Ascending aorta (tissue), 2 donors: ENCODE measurements around the gene CSNK1A1. TPM values are rescaled to one million over a fixed set of nuclear protein-coding genes. Genes with fewer than 3 reads are reported as not detected.

Source experiments
- DNase-seq, 2 donors: peaks; one replicate each; pipeline ENCODE4 v3.0.0-alpha.2; 2019; ENCODE audit warnings: low spot score in 2 of 2
- H3K27ac ChIP-seq, 2 donors: fragments of 200-600 bp; sonication (generic); one replicate each; pipeline ENCODE4 v1.5.1; 2016 to 2017; ENCODE audit warnings: mild to moderate bottlenecking in 1 of 2
- H3K27me3 ChIP-seq: fragments of 200-600 bp; sonication (generic); one replicate; pipeline ENCODE4 v1.5.1; 2017
- H3K36me3 ChIP-seq, 2 donors: fragments of 200-600 bp; sonication (generic); one replicate each; pipeline ENCODE4 v1.5.1; 2016
- H3K4me1 ChIP-seq, 2 donors: fragments of 200-600 bp; sonication (generic); one replicate each; pipeline ENCODE4 v1.5.1; 2016 to 2017; ENCODE audit warnings: mild to moderate bottlenecking in 1 of 2
- H3K4me3 ChIP-seq, 2 donors: fragments of 200-600 bp; sonication (generic); one replicate each; pipeline ENCODE4 v1.5.1; 2016 to 2017; ENCODE audit warnings: mild to moderate bottlenecking in 1 of 2
- H3K9me3 ChIP-seq, 2 donors: fragments of 200-600 bp; sonication (generic); one replicate each; pipeline ENCODE4 v1.5.1; 2016
- intact Hi-C: fragments of 100-400 bp; cut with DNase I; formaldehyde crosslinking; loops from one replicate; pipeline ENCODE4 v1.15.1; 2023
- total RNA-seq: library from RNA; depleted of rRNA; stranded (reverse); fragments of >200 nt; gene quantifications from one replicate; pipeline ENCODE4 v1.1.0, GENCODE V29; 2016
- TF ChIP-seq, protein P1 (sequence below), 3 experiments: fragments of 200-600 bp in 2 of 3; fragments of 450-650 bp in 1 of 3; sonication (generic) in 2 of 3; IDR thresholded peaks; one replicate each; pipeline ENCODE4 v1.5.1; 2016 to 2019; ENCODE audit warnings: antibody characterized with exemption in 3 of 3, mild to moderate bottlenecking in 1 of 3, moderate library complexity in 1 of 3

CSNK1A1 gene
- total RNA-seq, 1 donor from 2014 or later, result 219 TPM

- H3K27me3 ChIP-seq, result no peaks in the 10 kb centered on the region
- intact Hi-C loops, result no loop called here
- no peak overlapping the region for H3K4me3 ChIP-seq
- TF ChIP-seq, protein P1, sequence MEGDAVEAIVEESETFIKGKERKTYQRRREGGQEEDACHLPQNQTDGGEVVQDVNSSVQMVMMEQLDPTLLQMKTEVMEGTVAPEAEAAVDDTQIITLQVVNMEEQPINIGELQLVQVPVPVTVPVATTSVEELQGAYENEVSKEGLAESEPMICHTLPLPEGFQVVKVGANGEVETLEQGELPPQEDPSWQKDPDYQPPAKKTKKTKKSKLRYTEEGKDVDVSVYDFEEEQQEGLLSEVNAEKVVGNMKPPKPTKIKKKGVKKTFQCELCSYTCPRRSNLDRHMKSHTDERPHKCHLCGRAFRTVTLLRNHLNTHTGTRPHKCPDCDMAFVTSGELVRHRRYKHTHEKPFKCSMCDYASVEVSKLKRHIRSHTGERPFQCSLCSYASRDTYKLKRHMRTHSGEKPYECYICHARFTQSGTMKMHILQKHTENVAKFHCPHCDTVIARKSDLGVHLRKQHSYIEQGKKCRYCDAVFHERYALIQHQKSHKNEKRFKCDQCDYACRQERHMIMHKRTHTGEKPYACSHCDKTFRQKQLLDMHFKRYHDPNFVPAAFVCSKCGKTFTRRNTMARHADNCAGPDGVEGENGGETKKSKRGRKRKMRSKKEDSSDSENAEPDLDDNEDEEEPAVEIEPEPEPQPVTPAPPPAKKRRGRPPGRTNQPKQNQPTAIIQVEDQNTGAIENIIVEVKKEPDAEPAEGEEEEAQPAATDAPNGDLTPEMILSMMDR (IDR thresholded peaks at IDR 0.05), result no peak
- peaks cover 46 to 54% of the 10 kb centered on the region in 2 donors for H3K36me3 ChIP-seq
- no peaks in the 10 kb centered on the region for H3K4me1 ChIP-seq
- no peaks in the 10 kb centered on the region for H3K9me3 ChIP-seq
- DNase-seq, result no peak
- H3K27ac ChIP-seq, result no peak overlapping the region
These were observed 50.2 kb downstream of the CSNK1A1 start for GRCh38 chr5:149500922-149501582.

DNA sequence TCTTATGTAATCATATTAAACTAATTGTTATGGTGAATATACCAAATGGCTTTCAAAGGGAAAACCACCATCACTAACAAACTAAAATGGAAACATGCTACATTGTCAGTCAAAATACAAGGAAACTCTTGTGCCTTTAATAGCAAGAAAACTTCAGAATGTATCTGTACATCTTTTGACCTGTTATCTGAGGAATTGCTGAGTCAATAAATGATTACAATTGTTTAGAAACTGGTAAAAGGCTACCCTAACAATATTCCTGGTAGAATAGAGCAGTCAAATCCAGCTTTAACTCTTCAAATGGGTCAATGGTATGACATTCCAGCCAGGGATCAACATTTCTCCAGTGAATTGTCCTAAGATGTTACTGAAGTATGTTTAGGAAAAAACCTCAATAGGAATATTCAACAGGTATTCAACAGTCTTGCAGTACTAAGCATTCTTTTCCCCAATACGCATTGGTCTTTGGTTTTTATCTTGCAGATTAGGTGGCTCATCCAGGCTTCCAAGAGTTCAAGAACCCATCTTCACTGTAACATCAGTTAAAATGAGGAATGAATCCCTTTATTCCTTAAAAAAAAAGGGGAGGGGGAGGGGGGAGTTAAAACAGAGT, 52.4 kb downstream of the CSNK1A1 start:
- no peak for DNase-seq
- Histone ChIP-seq H3K27me3 (no peaks in the 10 kb centered on the region), H3K4me1 (peaks cover 0 to 2% of the 10 kb centered on the region in 2 donors), H3K9me3 (no peaks in the 10 kb centered on the region), H3K36me3 (peaks cover 38 to 45% of the 10 kb centered on the region in 2 donors), H3K4me3 (no peak overlapping the region), H3K27ac (no peak overlapping the region)
- TF ChIP-seq, protein P1 (IDR thresholded peaks at IDR 0.05), result no peak
- intact Hi-C loops, result no loop called here

DNA sequence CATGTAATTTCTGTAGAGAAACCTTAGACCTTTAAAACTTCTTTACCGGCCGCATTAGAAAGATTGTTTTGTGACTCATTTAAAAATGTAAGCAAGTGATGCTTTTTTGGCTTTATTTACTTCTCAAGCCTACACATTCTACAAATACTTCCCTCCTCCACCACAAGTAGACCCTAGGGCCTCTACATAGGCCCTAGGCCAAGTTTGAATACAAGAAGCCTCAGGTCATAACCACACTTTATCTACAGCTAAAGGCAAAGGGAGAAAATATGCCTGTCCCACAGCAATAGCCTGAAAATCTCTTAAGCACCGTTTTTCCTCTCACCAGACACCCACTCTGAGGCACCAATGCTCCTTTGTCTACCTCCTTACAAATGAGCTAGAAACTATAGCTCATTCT, 53.9 kb downstream of the CSNK1A1 start:
- H3K4me3 ChIP-seq, result no peak overlapping the region
- intact Hi-C loops, result no loop called here
- peaks cover 32 to 46% of the 10 kb centered on the region in 2 donors for H3K36me3 ChIP-seq
- peaks cover 0 to 5% of the 10 kb centered on the region in 2 donors for H3K4me1 ChIP-seq
- no peak for DNase-seq
- no peaks in the 10 kb centered on the region for H3K9me3 ChIP-seq
- H3K27me3 ChIP-seq, result no peaks in the 10 kb centered on the region
- TF ChIP-seq, protein P1 (IDR thresholded peaks at IDR 0.05), result no peak
- peak overlapping the region; percentile 38 to 57 for H3K27ac ChIP-seq

DNA sequence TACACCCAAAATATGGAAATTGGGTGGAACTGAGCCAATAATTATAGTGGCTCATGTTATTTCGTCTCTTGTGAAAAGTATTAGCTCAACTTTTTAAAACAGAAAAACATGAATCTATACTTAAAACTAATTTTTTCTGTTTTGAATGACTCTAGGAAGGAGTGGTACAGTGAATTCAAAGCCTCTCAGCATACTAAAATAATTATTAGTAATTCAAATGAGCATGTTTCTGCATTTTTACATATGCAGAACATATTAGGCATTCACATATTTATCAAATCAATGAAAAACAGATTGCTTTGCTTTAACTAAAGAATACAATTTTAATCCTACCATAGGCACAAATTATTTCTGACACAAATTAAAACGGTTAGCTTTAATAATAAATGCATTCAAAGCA, 54.3 kb downstream of the CSNK1A1 start:
- no peak overlapping the region for H3K4me3 ChIP-seq
- peaks cover 0 to 5% of the 10 kb centered on the region in 2 donors for H3K4me1 ChIP-seq
- no peak for DNase-seq
- intact Hi-C loops, result no loop called here
- TF ChIP-seq, protein P1 (IDR thresholded peaks at IDR 0.05), result no peak
- H3K9me3 ChIP-seq, result no peaks in the 10 kb centered on the region
- H3K36me3 ChIP-seq, result peaks cover 32 to 47% of the 10 kb centered on the region in 2 donors
- peak overlapping the region in 1 of 2 donors; percentile 57 for H3K27ac ChIP-seq
- no peaks in the 10 kb centered on the region for H3K27me3 ChIP-seq

DNA sequence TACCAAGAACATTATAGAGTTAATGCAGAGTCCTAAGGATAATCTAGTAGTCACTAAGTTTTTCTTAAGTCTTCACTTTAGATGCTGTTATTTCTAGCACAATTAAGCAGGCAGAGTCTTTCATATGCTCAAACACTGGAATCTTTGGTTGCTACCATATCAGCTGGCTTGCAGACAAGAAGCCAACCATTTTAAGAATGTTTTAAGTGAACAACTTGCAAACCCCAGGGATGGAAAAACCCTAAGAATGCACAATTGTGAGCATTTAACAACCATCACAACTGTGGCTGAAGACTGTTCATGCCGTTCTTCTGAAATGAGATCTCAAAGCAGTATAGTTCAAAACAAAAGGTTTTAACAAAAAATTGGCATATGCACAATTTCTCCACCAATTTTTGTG, 55.1 kb downstream of the CSNK1A1 start:
- intact Hi-C loops, result no loop called here
- Histone ChIP-seq H3K4me3 (no peak overlapping the region), H3K36me3 (peaks cover 31 to 40% of the 10 kb centered on the region in 2 donors), H3K27ac (peak overlapping the region in 1 of 2 donors; percentile 57), H3K27me3 (no peaks in the 10 kb centered on the region), H3K9me3 (no peaks in the 10 kb centered on the region), H3K4me1 (peaks cover 0 to 5% of the 10 kb centered on the region in 2 donors)
- DNase-seq, result no peak
- TF ChIP-seq, protein P1 (IDR thresholded peaks at IDR 0.05), result no peak
